Measurements from ENCODE around the gene CD44. TPM values are rescaled to one million over a fixed set of nuclear protein-coding genes. Genes with fewer than 3 reads are reported as not detected.

CD44 gene
- polyA plus RNA-seq, 1 donor from 2014 or later = 0.77 TPM

DNA sequence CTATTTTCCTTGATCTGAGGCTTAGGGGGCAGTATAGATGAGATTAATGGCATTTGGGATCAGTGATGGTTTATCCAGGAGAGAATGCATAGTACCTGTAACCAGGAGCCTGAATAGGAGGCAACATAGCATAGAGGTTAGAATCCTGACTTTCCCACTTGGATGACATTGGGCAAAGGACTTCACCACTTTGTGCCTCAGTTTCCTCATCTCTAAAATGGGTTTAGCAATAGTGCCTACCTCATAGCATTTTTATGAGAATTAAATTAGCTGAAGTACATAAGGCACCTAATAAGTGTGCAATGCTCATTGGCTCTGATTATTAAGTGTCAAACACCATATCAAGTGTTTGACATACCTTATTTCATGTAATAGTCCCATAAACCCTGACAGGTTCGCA, 30.8 kb downstream of the CD44 start:
- no peaks in the 10 kb centered on the region for H3K9me3 ChIP-seq (ENCODE audit: low read length)
- TF ChIP-seq EZH2 (IDR thresholded peaks at IDR 0.05; ENCODE audit: borderline replicate concordance, insufficient read depth, low read length, poor library complexity, severe bottlenecking) (no peak), RAD21 (conservative IDR thresholded peaks at IDR 0.05) (no peak), SMC3 (conservative IDR thresholded peaks at IDR 0.05; ENCODE audit: poor library complexity) (no peak), TAF1 (IDR thresholded peaks at IDR 0.05; ENCODE audit: low read depth) (no peak), EP300 (conservative IDR thresholded peaks at IDR 0.05; ENCODE audit: poor library complexity, severe bottlenecking) (no peak), POLR2AphosphoS5 (IDR thresholded peaks at IDR 0.05) (no peak), MXI1 (conservative IDR thresholded peaks at IDR 0.05; ENCODE audit: poor library complexity, severe bottlenecking) (no peak)
- TF ChIP-seq, protein P1, sequence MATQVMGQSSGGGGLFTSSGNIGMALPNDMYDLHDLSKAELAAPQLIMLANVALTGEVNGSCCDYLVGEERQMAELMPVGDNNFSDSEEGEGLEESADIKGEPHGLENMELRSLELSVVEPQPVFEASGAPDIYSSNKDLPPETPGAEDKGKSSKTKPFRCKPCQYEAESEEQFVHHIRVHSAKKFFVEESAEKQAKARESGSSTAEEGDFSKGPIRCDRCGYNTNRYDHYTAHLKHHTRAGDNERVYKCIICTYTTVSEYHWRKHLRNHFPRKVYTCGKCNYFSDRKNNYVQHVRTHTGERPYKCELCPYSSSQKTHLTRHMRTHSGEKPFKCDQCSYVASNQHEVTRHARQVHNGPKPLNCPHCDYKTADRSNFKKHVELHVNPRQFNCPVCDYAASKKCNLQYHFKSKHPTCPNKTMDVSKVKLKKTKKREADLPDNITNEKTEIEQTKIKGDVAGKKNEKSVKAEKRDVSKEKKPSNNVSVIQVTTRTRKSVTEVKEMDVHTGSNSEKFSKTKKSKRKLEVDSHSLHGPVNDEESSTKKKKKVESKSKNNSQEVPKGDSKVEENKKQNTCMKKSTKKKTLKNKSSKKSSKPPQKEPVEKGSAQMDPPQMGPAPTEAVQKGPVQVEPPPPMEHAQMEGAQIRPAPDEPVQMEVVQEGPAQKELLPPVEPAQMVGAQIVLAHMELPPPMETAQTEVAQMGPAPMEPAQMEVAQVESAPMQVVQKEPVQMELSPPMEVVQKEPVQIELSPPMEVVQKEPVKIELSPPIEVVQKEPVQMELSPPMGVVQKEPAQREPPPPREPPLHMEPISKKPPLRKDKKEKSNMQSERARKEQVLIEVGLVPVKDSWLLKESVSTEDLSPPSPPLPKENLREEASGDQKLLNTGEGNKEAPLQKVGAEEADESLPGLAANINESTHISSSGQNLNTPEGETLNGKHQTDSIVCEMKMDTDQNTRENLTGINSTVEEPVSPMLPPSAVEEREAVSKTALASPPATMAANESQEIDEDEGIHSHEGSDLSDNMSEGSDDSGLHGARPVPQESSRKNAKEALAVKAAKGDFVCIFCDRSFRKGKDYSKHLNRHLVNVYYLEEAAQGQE (IDR thresholded peaks at IDR 0.05; ENCODE audit: borderline replicate concordance) = no peak
- TF ChIP-seq, protein P2, sequence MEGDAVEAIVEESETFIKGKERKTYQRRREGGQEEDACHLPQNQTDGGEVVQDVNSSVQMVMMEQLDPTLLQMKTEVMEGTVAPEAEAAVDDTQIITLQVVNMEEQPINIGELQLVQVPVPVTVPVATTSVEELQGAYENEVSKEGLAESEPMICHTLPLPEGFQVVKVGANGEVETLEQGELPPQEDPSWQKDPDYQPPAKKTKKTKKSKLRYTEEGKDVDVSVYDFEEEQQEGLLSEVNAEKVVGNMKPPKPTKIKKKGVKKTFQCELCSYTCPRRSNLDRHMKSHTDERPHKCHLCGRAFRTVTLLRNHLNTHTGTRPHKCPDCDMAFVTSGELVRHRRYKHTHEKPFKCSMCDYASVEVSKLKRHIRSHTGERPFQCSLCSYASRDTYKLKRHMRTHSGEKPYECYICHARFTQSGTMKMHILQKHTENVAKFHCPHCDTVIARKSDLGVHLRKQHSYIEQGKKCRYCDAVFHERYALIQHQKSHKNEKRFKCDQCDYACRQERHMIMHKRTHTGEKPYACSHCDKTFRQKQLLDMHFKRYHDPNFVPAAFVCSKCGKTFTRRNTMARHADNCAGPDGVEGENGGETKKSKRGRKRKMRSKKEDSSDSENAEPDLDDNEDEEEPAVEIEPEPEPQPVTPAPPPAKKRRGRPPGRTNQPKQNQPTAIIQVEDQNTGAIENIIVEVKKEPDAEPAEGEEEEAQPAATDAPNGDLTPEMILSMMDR (IDR thresholded peaks at IDR 0.05; ENCODE audit: poor library complexity, severe bottlenecking) = no peak
- H3K27me3 ChIP-seq (ENCODE audit: insufficient read depth, low read depth, low read length) = no peaks in the 10 kb centered on the region
- H4K20me1 ChIP-seq (ENCODE audit: insufficient read depth) = no peaks in the 10 kb centered on the region
- no peak overlapping the region for H3K4me2 ChIP-seq (ENCODE audit: low read length)
- no peaks in the 10 kb centered on the region for H3K9me2 ChIP-seq (ENCODE audit: insufficient read depth, low read length)
- H3K9ac ChIP-seq (ENCODE audit: low read length) = no peak overlapping the region
- H3F3A ChIP-seq (ENCODE audit: insufficient read depth, low read length, poor library complexity, severe bottlenecking) = no peaks in the 10 kb centered on the region
- no peaks in the 10 kb centered on the region for H3K79me2 ChIP-seq (replicated peaks; ENCODE audit: insufficient read depth, low read length)
- no peak overlapping the region for H3K4me3 ChIP-seq (ENCODE audit: low read length)
- no peaks in the 10 kb centered on the region for H3K36me3 ChIP-seq (ENCODE audit: insufficient read depth, low read length)
- H2AFZ ChIP-seq (ENCODE audit: low read depth, low read length) = no peak overlapping the region
- H3K27ac ChIP-seq (ENCODE audit: low read length) = no peak overlapping the region

DNA sequence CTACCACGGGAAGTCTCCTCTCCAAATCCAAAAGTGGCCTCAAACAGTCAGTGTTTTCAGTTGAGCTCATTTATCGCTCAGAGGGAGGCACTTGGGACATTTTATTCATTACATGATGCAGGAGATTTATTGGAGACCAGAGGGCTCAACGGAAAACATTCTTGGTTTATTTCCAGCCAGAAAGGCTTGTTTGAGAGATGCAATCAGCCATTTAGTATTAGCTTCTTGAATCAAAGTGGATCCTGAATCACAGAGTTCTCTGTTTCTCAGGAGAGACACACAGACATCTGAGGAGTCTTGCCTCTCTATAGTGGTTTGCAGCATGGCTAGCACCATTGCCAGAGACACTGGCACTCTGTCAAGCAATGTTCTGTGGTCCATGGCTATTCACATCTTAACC, 31.5 kb downstream of the CD44 start:
- no peaks in the 10 kb centered on the region for H3K27me3 ChIP-seq (ENCODE audit: insufficient read depth, low read depth, low read length)
- no peak overlapping the region for H2AFZ ChIP-seq (ENCODE audit: low read depth, low read length)
- no peaks in the 10 kb centered on the region for H3F3A ChIP-seq (ENCODE audit: insufficient read depth, low read length, poor library complexity, severe bottlenecking)
- H3K4me3 ChIP-seq (ENCODE audit: low read length) = no peak overlapping the region
- H3K79me2 ChIP-seq (replicated peaks; ENCODE audit: insufficient read depth, low read length) = no peaks in the 10 kb centered on the region
- H3K27ac ChIP-seq (ENCODE audit: low read length) = no peak overlapping the region
- H3K9me2 ChIP-seq (ENCODE audit: insufficient read depth, low read length) = no peaks in the 10 kb centered on the region
- TF ChIP-seq MXI1 (conservative IDR thresholded peaks at IDR 0.05; ENCODE audit: poor library complexity, severe bottlenecking) (no peak), RAD21 (conservative IDR thresholded peaks at IDR 0.05) (no peak), SMC3 (conservative IDR thresholded peaks at IDR 0.05; ENCODE audit: poor library complexity) (no peak)
- TF ChIP-seq, protein P1 (IDR thresholded peaks at IDR 0.05; ENCODE audit: borderline replicate concordance) = no peak
- no peaks in the 10 kb centered on the region for H4K20me1 ChIP-seq (ENCODE audit: insufficient read depth)
- no peak overlapping the region for H3K4me2 ChIP-seq (ENCODE audit: low read length)
- H3K9ac ChIP-seq (ENCODE audit: low read length) = no peak overlapping the region
- H3K9me3 ChIP-seq (ENCODE audit: low read length) = no peaks in the 10 kb centered on the region
- H3K36me3 ChIP-seq (ENCODE audit: insufficient read depth, low read length) = no peaks in the 10 kb centered on the region
